HUES6 (cell line): ENCODE data around the gene GRIP2.

Source experiments
- H3K27ac ChIP-seq: 2 replicates; pipeline ENCODE4 v1.7.0; 2013; ENCODE audit warnings: low read depth, mild to moderate bottlenecking, low read length, inconsistent platforms
- H3K27me3 ChIP-seq: 2 replicates; pipeline ENCODE4 v1.6.1; 2013; ENCODE audit warnings: low read length; ENCODE audit not compliant: control insufficient read depth, insufficient read depth
- H3K36me3 ChIP-seq: 2 replicates; pipeline ENCODE4 v1.6.1; 2013; ENCODE audit warnings: low read length; ENCODE audit not compliant: control insufficient read depth, insufficient read depth
- H3K4me1 ChIP-seq: 2 replicates; pipeline ENCODE4 v1.6.1; 2013; ENCODE audit warnings: low read length; ENCODE audit not compliant: control insufficient read depth, insufficient read depth
- H3K4me3 ChIP-seq: 2 replicates; pipeline ENCODE4 v1.5.1; 2013; ENCODE audit warnings: low read depth, low read length
- H3K9ac ChIP-seq: one replicate; pipeline ENCODE4 v1.6.1; 2013; ENCODE audit warnings: mild to moderate bottlenecking, low read length
- H3K9me3 ChIP-seq: 2 replicates; pipeline ENCODE4 v1.6.1; 2013; ENCODE audit warnings: low read depth, low read length; ENCODE audit not compliant: control insufficient read depth, insufficient read depth

GRIP2 gene

GRCh38 chr3:14505803-14506500 is 34.2 kb downstream of the GRIP2 start:
- Histone ChIP-seq H3K4me1 (peaks cover 3% of the 10 kb centered on the region; the same call in 1 of the 2 replicates), H3K9ac (no peak overlapping the region), H3K4me3 (no peak overlapping the region), H3K27ac (no peak overlapping the region), H3K27me3 (no peaks in the 10 kb centered on the region), H3K36me3 (no peaks in the 10 kb centered on the region), H3K9me3 (peaks cover 7% of the 10 kb centered on the region)

- Histone ChIP-seq H3K27me3 (no peaks in the 10 kb centered on the region), H3K27ac (no peak overlapping the region), H3K4me1 (peaks cover 3% of the 10 kb centered on the region; the same call in 1 of the 2 replicates), H3K4me3 (no peak overlapping the region), H3K9me3 (peaks cover 7% of the 10 kb centered on the region), H3K36me3 (no peaks in the 10 kb centered on the region), H3K9ac (no peak overlapping the region)
These were observed 34.9 kb downstream of the GRIP2 start for GRCh38 chr3:14505001-14505802.

- no peak overlapping the region for H3K27ac ChIP-seq
- no peaks in the 10 kb centered on the region for H3K4me1 ChIP-seq
- H3K27me3 ChIP-seq, result no peaks in the 10 kb centered on the region
These were observed 36.5 kb downstream of the GRIP2 start for GRCh38 chr3:14503706-14504065.

GRCh38 chr3:14503033-14503705 is 37.0 kb downstream of the GRIP2 start:
- H3K9me3 ChIP-seq, result peaks cover 7% of the 10 kb centered on the region
- no peaks in the 10 kb centered on the region for H3K27me3 ChIP-seq
- no peaks in the 10 kb centered on the region for H3K36me3 ChIP-seq
- H3K9ac ChIP-seq, result no peak overlapping the region
- H3K4me1 ChIP-seq, result no peaks in the 10 kb centered on the region
- no peak overlapping the region for H3K4me3 ChIP-seq
- no peak overlapping the region for H3K27ac ChIP-seq

More at GRCh38 chr3:14503706-14504065, 36.5 kb downstream of the GRIP2 start:
- no peaks in the 10 kb centered on the region for H3K36me3 ChIP-seq
- peaks cover 7% of the 10 kb centered on the region for H3K9me3 ChIP-seq
- no peak overlapping the region for H3K9ac ChIP-seq
- H3K4me3 ChIP-seq, result no peak overlapping the region

DNA sequence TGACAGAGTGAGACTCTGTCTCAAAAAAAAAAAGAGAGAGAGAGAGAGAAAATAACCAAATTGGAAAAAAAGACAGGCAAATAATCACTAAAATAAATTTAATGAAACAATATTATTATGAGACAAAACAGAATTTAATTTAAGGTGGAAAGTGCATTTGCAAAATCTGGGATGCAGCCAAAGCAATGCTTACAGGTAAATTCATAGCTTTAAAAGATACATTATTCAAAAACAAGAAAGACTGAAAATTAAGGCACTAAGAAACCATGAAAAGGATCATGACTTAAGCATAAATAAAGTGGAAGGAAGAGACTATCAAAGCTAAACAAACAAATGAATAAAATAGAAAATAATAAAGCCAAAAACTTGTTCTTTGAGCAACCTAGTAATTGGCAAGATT is 37.7 kb downstream of the GRIP2 start:
- Histone ChIP-seq H3K4me1 (no peaks in the 10 kb centered on the region; the same call in 1 of the 2 replicates), H3K27ac (no peak overlapping the region), H3K9ac (no peak overlapping the region), H3K4me3 (no peak overlapping the region), H3K9me3 (peaks cover 7% of the 10 kb centered on the region), H3K27me3 (no peaks in the 10 kb centered on the region), H3K36me3 (no peaks in the 10 kb centered on the region)

DNA sequence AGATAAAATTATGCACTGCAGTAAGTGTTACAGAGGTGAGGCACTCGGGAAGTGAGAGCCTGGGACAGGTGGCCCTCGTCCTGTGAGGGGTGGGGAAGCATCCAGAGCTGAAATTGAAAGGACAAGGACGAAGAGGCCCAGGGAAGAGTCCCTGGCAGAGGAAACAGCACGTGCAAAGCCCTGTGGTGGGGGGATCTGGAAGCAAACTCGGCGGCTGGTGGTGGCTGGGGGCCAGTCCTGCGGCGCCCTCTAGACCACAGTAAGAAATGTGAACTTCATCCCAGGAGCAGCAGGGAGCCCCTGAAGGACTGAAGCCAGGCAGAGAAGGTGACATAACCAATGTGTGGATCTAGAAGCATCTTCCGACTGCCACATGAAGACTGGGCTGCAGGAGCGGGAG is 42.8 kb downstream of the GRIP2 start:
- H3K9ac ChIP-seq, result no peak overlapping the region
- H3K36me3 ChIP-seq, result no peaks in the 10 kb centered on the region
- H3K4me1 ChIP-seq, result no peaks in the 10 kb centered on the region; the same call in 1 of the 2 replicates

DNA sequence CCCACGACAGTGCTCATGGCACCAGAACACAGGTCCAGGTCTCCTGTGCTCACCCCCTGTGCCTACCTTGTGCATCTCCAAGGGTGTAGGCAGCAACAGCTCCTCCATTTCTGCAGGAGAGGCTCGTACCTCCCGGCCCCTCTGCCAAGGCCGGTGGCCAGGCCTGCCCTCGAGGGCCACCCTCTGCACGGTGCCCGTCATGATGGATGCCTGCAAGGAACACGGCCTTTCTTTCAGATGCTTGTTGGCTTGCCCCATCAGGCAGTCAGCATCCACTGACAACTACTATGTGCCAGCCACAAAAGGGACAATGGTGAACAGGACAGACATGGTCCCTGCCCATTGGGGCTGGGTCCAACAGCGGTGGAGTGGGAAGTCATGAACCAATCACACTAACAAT is 43.8 kb downstream of the GRIP2 start:
- Histone ChIP-seq H3K27me3 (no peaks in the 10 kb centered on the region), H3K4me3 (no peak overlapping the region), H3K36me3 (no peaks in the 10 kb centered on the region), H3K9me3 (no peaks in the 10 kb centered on the region; the same call in 1 of the 2 replicates), H3K9ac (no peak overlapping the region), H3K27ac (no peak overlapping the region), H3K4me1 (no peaks in the 10 kb centered on the region; the same call in 1 of the 2 replicates)

More for the DNA sequence above, 42.8 kb downstream of the GRIP2 start:
- Histone ChIP-seq H3K9me3 (no peaks in the 10 kb centered on the region; the same call in 1 of the 2 replicates), H3K27me3 (no peaks in the 10 kb centered on the region), H3K4me3 (no peak overlapping the region), H3K27ac (no peak overlapping the region)

DNA sequence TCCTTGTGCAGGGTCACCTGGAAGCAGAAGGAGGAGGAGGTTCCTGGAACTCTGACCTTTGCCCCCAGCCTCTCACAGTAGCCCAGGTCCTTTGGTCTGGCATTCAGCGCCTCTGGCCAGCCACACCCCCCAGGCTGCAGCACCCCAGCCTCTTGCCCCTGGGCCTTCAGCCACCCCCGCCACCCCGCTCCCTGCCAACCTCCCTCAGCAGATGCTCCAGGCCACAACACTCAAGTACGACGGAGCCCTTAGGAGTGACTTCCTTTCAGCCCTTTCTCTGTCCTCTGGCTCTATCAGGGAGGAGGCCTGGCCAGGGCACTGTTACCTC is 45.2 kb downstream of the GRIP2 start:
- Histone ChIP-seq H3K9ac (no peak overlapping the region), H3K4me3 (no peak overlapping the region), H3K27ac (no peak overlapping the region), H3K9me3 (no peaks in the 10 kb centered on the region), H3K4me1 (no peaks in the 10 kb centered on the region; the same call in 1 of the 2 replicates), H3K36me3 (no peaks in the 10 kb centered on the region), H3K27me3 (no peaks in the 10 kb centered on the region)

- no peak overlapping the region for H3K27ac ChIP-seq
- H3K36me3 ChIP-seq, result peaks cover 2% of the 10 kb centered on the region
- no peak overlapping the region for H3K4me3 ChIP-seq
- no peaks in the 10 kb centered on the region; the same call in 1 of the 2 replicates for H3K4me1 ChIP-seq
- H3K9me3 ChIP-seq, result no peaks in the 10 kb centered on the region
- no peaks in the 10 kb centered on the region for H3K27me3 ChIP-seq
- H3K9ac ChIP-seq, result no peak overlapping the region
These were observed 45.7 kb downstream of the GRIP2 start for GRCh38 chr3:14494279-14494972.

GRCh38 chr3:14492948-14493881 is 46.9 kb downstream of the GRIP2 start:
- H3K36me3 ChIP-seq, result peaks cover 10% of the 10 kb centered on the region
- no peaks in the 10 kb centered on the region for H3K27me3 ChIP-seq
- no peak overlapping the region for H3K27ac ChIP-seq
- no peak overlapping the region for H3K9ac ChIP-seq
- H3K9me3 ChIP-seq, result no peaks in the 10 kb centered on the region
- no peaks in the 10 kb centered on the region; the same call in 1 of the 2 replicates for H3K4me1 ChIP-seq
- no peak overlapping the region for H3K4me3 ChIP-seq
